K562 (cell line): ENCODE measurements around the gene AGAP3. TPM values are rescaled to one million over a fixed set of nuclear protein-coding genes. Genes with fewer than 3 reads are reported as not detected.

ENCODE experiments used
- ARID3B ChIP-seq: fragments of 250-450 bp; sonication (Bioruptor Pico); IDR thresholded peaks from 2 replicates; pipeline ENCODE4 v1.4.0; 2020; ENCODE audit warnings: borderline replicate concordance
- BRD4 ChIP-seq: fragments of 200-600 bp; sonication (generic); IDR thresholded peaks from 2 replicates; pipeline ENCODE4 v1.6.1; 2017; ENCODE audit warnings: inconsistent platforms
- ERF ChIP-seq: fragments of 450-650 bp; formaldehyde crosslinking; IDR thresholded peaks from 2 replicates; pipeline ENCODE4 v1.4.0; 2020; ENCODE audit warnings: mild to moderate bottlenecking, mixed read lengths
- ESRRA ChIP-seq: fragments of 450-650 bp; IDR thresholded peaks from 2 replicates; pipeline ENCODE4 v1.6.1; 2014; ENCODE audit warnings: low read depth, mild to moderate bottlenecking, moderate library complexity, borderline replicate concordance
- ETV1 ChIP-seq: fragments of 450-650 bp; conservative IDR thresholded peaks from 2 replicates; pipeline ENCODE4 v1.6.1; 2016; ENCODE audit warnings: missing genetic modification characterization, control low read depth, low read depth, missing compliant biosample characterization
- FOXJ3 ChIP-seq: sonication (generic); formaldehyde crosslinking; IDR thresholded peaks from 2 replicates; pipeline ENCODE4 v1.4.0; 2020; ENCODE audit warnings: mild to moderate bottlenecking, missing genetic modification reagents
- KAT7 ChIP-seq: sonication (generic); formaldehyde crosslinking; IDR thresholded peaks from 2 replicates; pipeline ENCODE4 v1.8.0; 2022; ENCODE audit warnings: missing genetic modification reagents, mild to moderate bottlenecking, borderline replicate concordance
- MYBL2 ChIP-seq, 2 experiments: fragments of 450-650 bp in 1 of 2; sonication (generic) in 1 of 2; formaldehyde crosslinking in 1 of 2; IDR thresholded peaks; 2 replicates each; pipeline versions ENCODE4 v1.6.1 to v1.8.1; 2017 to 2022; ENCODE audit warnings: borderline replicate concordance in 1 of 2, inconsistent platforms in 1 of 2, low read depth in 1 of 2, mild to moderate bottlenecking in 1 of 2, missing genetic modification reagents in 1 of 2, moderate library complexity in 1 of 2
- NEUROD1 ChIP-seq: fragments of 150-350 bp; IDR thresholded peaks from 2 replicates; pipeline ENCODE4 v1.6.1; 2014; ENCODE audit warnings: borderline replicate concordance, low read length, low read depth; ENCODE audit not compliant: partially characterized antibody
- NKRF ChIP-seq: fragments of 450-650 bp; IDR thresholded peaks from 2 replicates; pipeline ENCODE4 v1.6.1; 2016; ENCODE audit warnings: borderline replicate concordance
- PURB ChIP-seq: sonication (generic); formaldehyde crosslinking; IDR thresholded peaks from 2 replicates; pipeline ENCODE4 v1.9.0; 2021; ENCODE audit warnings: low read depth, mild to moderate bottlenecking, missing genetic modification reagents
- RAD21 ChIP-seq, 2 experiments: fragments of 250-450 bp in 1 of 2; fragments of 450-650 bp in 1 of 2; sonication (Bioruptor Pico) in 1 of 2; formaldehyde crosslinking in 1 of 2; IDR thresholded peaks in 1 of 2; conservative IDR thresholded peaks in 1 of 2; 2 replicates each; pipeline versions ENCODE4 v1.4.0 to v1.8.0; 2020 to 2022; ENCODE audit warnings: mild to moderate bottlenecking in 2 of 2, moderate library complexity in 1 of 2
- SMAD4 ChIP-seq: fragments of 250-450 bp; sonication (Bioruptor Pico); conservative IDR thresholded peaks from 2 replicates; pipeline ENCODE4 v1.8.0; 2021; ENCODE audit warnings: inconsistent platforms, mild to moderate bottlenecking, moderate library complexity
- SP2 ChIP-seq: IDR thresholded peaks from 2 replicates; pipeline ENCODE4 v1.6.1; 2011; ENCODE audit warnings: mild to moderate bottlenecking, low read depth, low read length, moderate library complexity; ENCODE audit not compliant: poor library complexity, severe bottlenecking; ENCODE audit errors: extremely low read depth
- U2AF1 ChIP-seq: fragments of 200-400 bp; formaldehyde crosslinking; optimal IDR thresholded peaks from 2 replicates; pipeline ENCODE3; 2017; ENCODE audit warnings: mild to moderate bottlenecking, low read depth, low read length, moderate library complexity
- VEZF1 ChIP-seq: fragments of 200-800 bp; sonication (Bioruptor generic); IDR thresholded peaks from 2 replicates; pipeline ENCODE4 v1.6.1; 2017; ENCODE audit warnings: missing genetic modification characterization, missing compliant biosample characterization
- ZNF134 ChIP-seq: fragments of 250-450 bp; sonication (Bioruptor Pico); conservative IDR thresholded peaks from 2 replicates; pipeline ENCODE4 v1.4.0; 2020
- ZNF212 ChIP-seq: fragments of 450-650 bp; formaldehyde crosslinking; IDR thresholded peaks from 2 replicates; pipeline ENCODE4 v1.4.0; 2020; ENCODE audit warnings: mild to moderate bottlenecking
- ZNF274 ChIP-seq: IDR thresholded peaks from 2 replicates; pipeline ENCODE4 v1.6.1; 2011; ENCODE audit warnings: low read depth, mild to moderate bottlenecking, low read length, moderate library complexity, borderline replicate concordance
- ZNF551 ChIP-seq: fragments of 250-450 bp; sonication (Bioruptor Pico); IDR thresholded peaks from 2 replicates; pipeline ENCODE4 v1.5.0; 2021; ENCODE audit warnings: mild to moderate bottlenecking, moderate library complexity
- polyA plus RNA-seq, 8 experiments: library from polyadenylated mRNA; depleted of rRNA in 4 of 8; stranded (reverse) in 5 of 8; unstranded in 3 of 8; fragments of >200 nt; fragmentation: Nextera tagmentation in 2 of 8; fragmentation: Illumina TruSeq in 1 of 8; extraction: Ambion mirVana in 2 of 8; extraction: Trizol in 1 of 8; gene quantifications; 2 replicates each; pipeline versions ENCODE4 v1.2.1 to v1.2.3, GENCODE V29; 2011 to 2014; ENCODE audit warnings: inconsistent platforms in 1 of 8, missing spikeins in 1 of 8
- total RNA-seq, 7 experiments: library from RNA; depleted of rRNA in 6 of 7; stranded (reverse); fragments of >200 nt in 6 of 7; fragmentation: Illumina TruSeq in 2 of 7; extraction: Trizol in 2 of 7; gene quantifications; 2 replicates each; pipeline versions ENCODE4 v1.2.1 to v1.2.3, GENCODE V29; 2011 to 2021; ENCODE audit warnings: low replicate concordance in 1 of 7
- TF ChIP-seq, protein P1 (sequence below): sonication (generic); formaldehyde crosslinking; IDR thresholded peaks from 2 replicates; pipeline ENCODE4 v1.8.1; 2023; ENCODE audit warnings: mild to moderate bottlenecking, missing genetic modification reagents

Gene AGAP3
- total and polyA plus RNA-seq, 9 of the 15 experiments (the other 6 are each of a cell fraction or from before 2014, with no cell fraction given), result 3.4 to 208 (median 62.2) TPM

- TF ChIP-seq SP2 (no peak), RAD21 (CRISPR knock-in tag; conservative IDR thresholded peaks at IDR 0.05 in 1 of 2, IDR thresholded peaks at IDR 0.05 in 1 of 2) (no peak), FOXJ3 (CRISPR knock-in tag) (no peak), NEUROD1 (no peak), PURB (CRISPR knock-in tag) (no peak), ZNF551 (CRISPR knock-in tag) (no peak), NKRF (no peak), ZNF274 (no peak), SMAD4 (CRISPR knock-in tag) (no peak), ZNF134 (CRISPR knock-in tag) (no peak), U2AF1 (no peak), ARID3B (CRISPR knock-in tag) (no peak), ZNF212 (no peak), KAT7 (CRISPR knock-in tag) (peak; percentile 42; the same call in 1 of the 2 replicates), VEZF1 (CRISPR knock-in tag) (no peak), MYBL2 (IDR thresholded peaks at IDR 0.05; ENCODE audit: low read depth) (no peak), MYBL2 (CRISPR knock-in tag; IDR thresholded peaks at IDR 0.05; ENCODE audit: borderline replicate concordance) (no peak), BRD4 (no peak), ESRRA (no peak), ERF (CRISPR knock-in tag) (0 out of 2 replicates have a peak, but pooled peaks have one; percentile 5), ETV1 (tag) (peak; percentile 58)
- TF ChIP-seq, protein P1, sequence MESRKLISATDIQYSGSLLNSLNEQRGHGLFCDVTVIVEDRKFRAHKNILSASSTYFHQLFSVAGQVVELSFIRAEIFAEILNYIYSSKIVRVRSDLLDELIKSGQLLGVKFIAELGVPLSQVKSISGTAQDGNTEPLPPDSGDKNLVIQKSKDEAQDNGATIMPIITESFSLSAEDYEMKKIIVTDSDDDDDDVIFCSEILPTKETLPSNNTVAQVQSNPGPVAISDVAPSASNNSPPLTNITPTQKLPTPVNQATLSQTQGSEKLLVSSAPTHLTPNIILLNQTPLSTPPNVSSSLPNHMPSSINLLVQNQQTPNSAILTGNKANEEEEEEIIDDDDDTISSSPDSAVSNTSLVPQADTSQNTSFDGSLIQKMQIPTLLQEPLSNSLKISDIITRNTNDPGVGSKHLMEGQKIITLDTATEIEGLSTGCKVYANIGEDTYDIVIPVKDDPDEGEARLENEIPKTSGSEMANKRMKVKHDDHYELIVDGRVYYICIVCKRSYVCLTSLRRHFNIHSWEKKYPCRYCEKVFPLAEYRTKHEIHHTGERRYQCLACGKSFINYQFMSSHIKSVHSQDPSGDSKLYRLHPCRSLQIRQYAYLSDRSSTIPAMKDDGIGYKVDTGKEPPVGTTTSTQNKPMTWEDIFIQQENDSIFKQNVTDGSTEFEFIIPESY, result no peak
Observed at GRCh38 chr7:151058781-151059366, 27.4 kb upstream of the AGAP3 start (continued).
